ENCODE measurements around the gene ZNF837. TPM values are rescaled to one million over a fixed set of nuclear protein-coding genes. Genes with fewer than 3 reads are reported as not detected.

Gene ZNF837
- total and polyA plus RNA-seq, 2 of the 13 experiments (the other 11 are each of a cell fraction or from before 2014, with no cell fraction given), result 0.29 to 1.3 TPM

- no peak for TF ChIP-seq ZFYVE20 (CRISPR knock-in tag; IDR thresholded peaks at IDR 0.05; ENCODE audit: borderline replicate concordance, low read depth)
- TF ChIP-seq NAIF1 (CRISPR knock-in tag; IDR thresholded peaks at IDR 0.05; ENCODE audit: borderline replicate concordance), result peak; percentile 63; the same call in 1 of the 2 replicates
- TF ChIP-seq ZNF333 (CRISPR knock-in tag; IDR thresholded peaks at IDR 0.05; ENCODE audit: borderline replicate concordance), result peak; percentile 39
- peak; percentile 67; the same call in 1 of the 2 replicates for TF ChIP-seq ZNF441 (CRISPR knock-in tag; IDR thresholded peaks at IDR 0.05; ENCODE audit: borderline replicate concordance)
- no peak for TF ChIP-seq ZNF749 (CRISPR knock-in tag; IDR thresholded peaks at IDR 0.05; ENCODE audit: borderline replicate concordance)
- no peak for TF ChIP-seq SOX13 (IDR thresholded peaks at IDR 0.05)
- peak in 1 of 2 experiments; percentile 3; a peak in 1 of 4 replicates for TF ChIP-seq SOX13 (CRISPR knock-in tag; conservative IDR thresholded peaks at IDR 0.05 in 1 of 2, IDR thresholded peaks at IDR 0.05 in 1 of 2)
- TF ChIP-seq NCOR1 (IDR thresholded peaks at IDR 0.05; ENCODE audit: borderline replicate concordance, low read length), result no peak
- TF ChIP-seq ARNT (IDR thresholded peaks at IDR 0.05), result no peak
- TF ChIP-seq MBD4 (IDR thresholded peaks at IDR 0.05; ENCODE audit: borderline replicate concordance, low read length), result no peak
- TF ChIP-seq ZNF350 (CRISPR knock-in tag; IDR thresholded peaks at IDR 0.05; ENCODE audit: borderline replicate concordance, low read depth), result no peak; the same call in 1 of the 2 replicates
- TF ChIP-seq NR3C1 (CRISPR knock-in tag; IDR thresholded peaks at IDR 0.05), result no peak
- no peak for TF ChIP-seq HES4 (CRISPR knock-in tag; IDR thresholded peaks at IDR 0.05; ENCODE audit: borderline replicate concordance)
- no peak for TF ChIP-seq RNF219 (CRISPR knock-in tag; IDR thresholded peaks at IDR 0.05)
- TF ChIP-seq ZNF687 (CRISPR knock-in tag; IDR thresholded peaks at IDR 0.05), result peak; percentile 91
- TF ChIP-seq JDP2 (CRISPR knock-in tag; IDR thresholded peaks at IDR 0.05; ENCODE audit: borderline replicate concordance), result no peak; the same call in 1 of the 2 replicates
- TF ChIP-seq ZNF431 (CRISPR knock-in tag; IDR thresholded peaks at IDR 0.05; ENCODE audit: borderline replicate concordance, low read depth), result peak; percentile 16; the same call in 1 of the 2 replicates
- no peak for TF ChIP-seq TCF12 (IDR thresholded peaks at IDR 0.05)
- peak; percentile 21; the same call in 1 of the 2 replicates for TF ChIP-seq TCF12 (CRISPR knock-in tag; IDR thresholded peaks at IDR 0.05)
- TF ChIP-seq DBP (CRISPR knock-in tag; IDR thresholded peaks at IDR 0.05; ENCODE audit: not compliant biosample characterization), result peak; percentile 73
- TF ChIP-seq ZMYM3 (CRISPR knock-in tag; IDR thresholded peaks at IDR 0.05), result no peak
Observed at GRCh38 chr19:58362272-58362994, 18.4 kb downstream of the ZNF837 start, which contains the start of gene ZNF497 (continued).
